ENCODE data around the gene VPS8. TPM values are rescaled to one million over a fixed set of nuclear protein-coding genes. Genes with fewer than 3 reads are reported as not detected.
"Not testable (repeated sequence)": the region's sequence is repeated elsewhere in the genome, so short reads cannot be mapped to it uniquely, and the experiment has no call there.

Gene VPS8
- polyA plus RNA-seq, 3 donors from 2014 or later: 16.0 to 20.8 (median 16.7) TPM

DNA sequence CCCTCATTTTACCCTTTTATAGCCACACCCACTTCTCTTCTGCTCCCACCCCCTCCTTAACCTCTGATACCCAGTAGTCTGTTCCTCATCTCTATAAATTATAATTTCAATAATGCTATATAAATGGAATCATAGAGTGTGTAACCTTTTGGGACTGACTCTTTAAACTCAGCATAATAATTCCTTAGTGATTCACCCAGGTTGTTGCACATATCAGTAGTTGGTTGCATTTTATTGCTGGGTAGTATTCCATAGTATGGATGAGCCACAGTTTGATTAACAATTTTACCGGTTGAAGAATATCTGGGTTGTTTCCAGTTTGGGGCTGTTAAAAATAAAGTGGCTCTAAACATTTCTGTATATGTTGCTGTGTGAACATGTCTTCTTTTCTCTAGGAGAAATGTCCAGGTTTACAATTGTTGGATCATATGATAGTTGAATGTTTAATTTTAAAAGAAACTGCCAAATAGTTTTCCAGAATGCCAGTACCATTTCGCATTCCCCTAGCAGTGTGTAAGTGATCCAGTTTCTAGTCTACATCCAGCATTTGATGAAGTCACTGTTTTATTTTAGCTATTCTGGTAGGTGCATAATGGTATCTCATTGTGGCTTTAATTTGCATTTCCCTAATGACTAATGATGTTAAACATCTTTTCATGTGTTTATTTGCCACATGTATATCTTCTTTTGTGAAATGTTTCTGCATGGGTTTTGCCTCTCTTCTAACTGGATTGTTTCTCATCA is 68.5 kb downstream of the VPS8 start:
- peaks cover 27 to 60% (median 35%) of the 10 kb centered on the region in 3 donors for H3K36me3 Mint-ChIP-seq
- no peaks in the 10 kb centered on the region for H3K4me1 Mint-ChIP-seq
- H3K9me3 Mint-ChIP-seq: no peaks in the 10 kb centered on the region
- no peak for DNase-seq
- no peak overlapping the region for H3K4me3 Mint-ChIP-seq
- no peak overlapping the region for H3K27ac Mint-ChIP-seq
- peaks cover 0 to 1% (median 0%) of the 10 kb centered on the region in 3 donors for H3K27me3 Mint-ChIP-seq (ENCODE audit: low read depth in 3 of 3)

- no peak for DNase-seq
- no peaks in the 10 kb centered on the region for H3K9me3 Mint-ChIP-seq
- peaks cover 27 to 51% (median 31%) of the 10 kb centered on the region in 3 donors for H3K36me3 Mint-ChIP-seq
- no peaks in the 10 kb centered on the region for H3K27me3 Mint-ChIP-seq (ENCODE audit: low read depth in 3 of 3)
- H3K27ac Mint-ChIP-seq: no peak overlapping the region
- no peaks in the 10 kb centered on the region for H3K4me1 Mint-ChIP-seq
- no peak overlapping the region for H3K4me3 Mint-ChIP-seq
These were observed 72.5 kb downstream of the VPS8 start for GRCh38 chr3:184884359-184885017.

DNA sequence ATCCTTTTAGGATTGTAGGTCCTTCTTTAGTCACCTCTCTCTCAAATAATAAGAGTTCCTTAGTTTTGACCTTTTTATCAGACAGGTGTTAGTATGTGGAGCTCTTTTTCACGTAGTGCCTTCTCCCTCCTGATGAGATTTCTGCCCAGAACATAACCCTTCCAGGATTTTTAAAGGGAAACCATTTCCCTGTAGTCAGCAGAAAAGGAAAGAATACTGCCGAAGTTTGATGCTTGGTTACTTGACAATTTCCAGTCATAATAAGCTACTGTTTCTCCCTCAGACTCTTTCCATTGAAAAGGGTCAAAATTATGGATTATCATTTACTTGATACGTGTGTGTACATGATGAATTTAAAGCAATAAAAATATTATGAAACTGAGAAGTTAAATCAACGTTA is 73.1 kb downstream of the VPS8 start:
- Mint-ChIP-seq H3K27ac (no peak overlapping the region), H3K36me3 (peaks cover 28 to 51% (median 32%) of the 10 kb centered on the region in 3 donors), H3K4me1 (no peaks in the 10 kb centered on the region), H3K27me3 (ENCODE audit: low read depth in 3 of 3) (no peaks in the 10 kb centered on the region), H3K9me3 (no peaks in the 10 kb centered on the region), H3K4me3 (no peak overlapping the region)
- DNase-seq: no peak

- DNase-seq: no peak
These were observed 75.6 kb downstream of the VPS8 start for GRCh38 chr3:184887574-184887973.

DNA sequence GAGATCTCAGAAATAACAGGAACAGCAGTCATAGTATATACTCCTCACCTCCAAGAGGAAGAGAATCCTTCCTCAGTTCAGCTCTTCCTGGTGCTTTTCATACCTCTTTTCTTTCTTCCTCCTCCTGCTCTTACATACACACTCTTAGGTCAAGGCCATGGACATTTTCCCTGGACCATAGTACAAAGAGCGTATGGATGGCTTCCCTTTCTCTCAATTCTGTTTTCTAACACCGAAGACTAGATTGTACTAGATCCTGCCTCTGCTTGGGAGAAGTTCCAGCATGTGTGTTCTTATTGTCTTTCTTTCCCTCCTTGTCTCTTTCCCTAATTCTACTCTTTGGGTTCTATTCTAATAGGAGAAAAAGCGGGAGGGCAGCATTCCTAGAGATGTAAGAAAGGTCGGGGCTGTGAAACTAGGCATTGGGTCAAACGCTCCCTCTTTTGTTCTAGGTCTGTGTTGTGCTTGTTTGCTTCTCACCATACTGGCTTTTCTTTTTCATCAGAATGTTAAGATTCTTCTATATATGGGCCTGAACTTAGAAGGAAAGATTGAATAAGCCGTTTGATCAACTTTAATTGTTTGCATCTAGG is 77.4 kb downstream of the VPS8 start:
- Mint-ChIP-seq H3K27ac (no peak overlapping the region), H3K27me3 (ENCODE audit: low read depth in 3 of 3) (no peaks in the 10 kb centered on the region), H3K4me1 (no peaks in the 10 kb centered on the region), H3K36me3 (peaks cover 6 to 26% (median 19%) of the 10 kb centered on the region in 3 donors), H3K4me3 (no peak overlapping the region), H3K9me3 (no peaks in the 10 kb centered on the region)
- no peak for DNase-seq

More at GRCh38 chr3:184887574-184887973, 75.6 kb downstream of the VPS8 start:
- H3K36me3 Mint-ChIP-seq: peaks cover 22 to 43% (median 33%) of the 10 kb centered on the region in 3 donors
- no peaks in the 10 kb centered on the region for H3K9me3 Mint-ChIP-seq
- H3K4me1 Mint-ChIP-seq: no peaks in the 10 kb centered on the region
- no peak overlapping the region for H3K4me3 Mint-ChIP-seq
- H3K27ac Mint-ChIP-seq: no peak overlapping the region
- H3K27me3 Mint-ChIP-seq (ENCODE audit: low read depth in 3 of 3): no peaks in the 10 kb centered on the region

GRCh38 chr3:184894051-184894450 is 82.1 kb downstream of the VPS8 start:
- Mint-ChIP-seq H3K4me3 (no peak overlapping the region), H3K27ac (no peak overlapping the region), H3K9me3 (no peaks in the 10 kb centered on the region), H3K27me3 (ENCODE audit: low read depth in 3 of 3) (no peaks in the 10 kb centered on the region), H3K36me3 (peaks cover 6 to 13% (median 8%) of the 10 kb centered on the region in 3 donors), H3K4me1 (no peaks in the 10 kb centered on the region)
- no peak for DNase-seq

DNA sequence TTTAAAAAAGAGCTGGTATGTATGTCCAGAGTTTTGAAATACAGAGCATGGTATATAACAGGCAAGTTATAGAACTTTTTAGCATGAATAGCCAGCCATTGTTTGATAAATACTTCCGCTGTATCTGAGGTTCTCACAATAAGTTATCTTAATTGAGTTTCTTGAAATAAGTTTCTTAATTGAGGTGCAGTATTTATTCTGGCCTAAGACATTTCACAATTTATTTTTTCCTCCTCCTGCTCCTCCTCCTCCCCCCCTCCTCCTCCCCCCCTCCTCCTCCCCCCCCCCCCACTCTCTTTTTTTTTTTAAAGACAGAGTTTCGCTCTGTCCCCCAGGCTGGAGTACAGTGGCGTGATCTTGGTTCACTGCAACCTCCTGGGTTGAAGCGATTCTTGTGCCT is 83.4 kb downstream of the VPS8 start:
- no peaks in the 10 kb centered on the region for H3K27me3 Mint-ChIP-seq (ENCODE audit: low read depth in 3 of 3)
- no peaks in the 10 kb centered on the region for H3K4me1 Mint-ChIP-seq
- no peak for DNase-seq

DNA sequence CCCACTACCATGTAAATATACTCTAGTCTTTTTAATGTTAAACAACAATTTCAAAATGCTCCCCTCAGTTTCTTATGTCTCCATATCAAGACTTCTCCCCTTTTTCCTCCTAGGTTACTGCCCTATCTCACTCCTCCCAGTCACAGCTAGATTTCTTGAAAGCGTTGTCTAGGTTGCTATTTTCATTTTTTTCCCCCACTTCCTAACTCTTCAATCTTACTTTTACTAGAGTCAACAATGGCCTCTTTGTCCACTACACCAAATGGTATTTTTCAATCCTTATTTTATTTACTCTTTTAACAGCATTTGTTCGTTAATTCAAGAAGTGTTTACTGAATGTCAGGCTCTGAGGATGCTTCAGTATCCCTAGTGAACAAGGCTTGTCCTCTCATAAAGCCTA is 84.4 kb downstream of the VPS8 start:
- H3K36me3 Mint-ChIP-seq: peaks cover 4 to 11% (median 7%) of the 10 kb centered on the region in 3 donors
- H3K4me1 Mint-ChIP-seq: no peaks in the 10 kb centered on the region
- H3K27ac Mint-ChIP-seq: no peak overlapping the region
- no peaks in the 10 kb centered on the region for H3K27me3 Mint-ChIP-seq (ENCODE audit: low read depth in 3 of 3)
- no peak for DNase-seq
- H3K9me3 Mint-ChIP-seq: no peaks in the 10 kb centered on the region
- H3K4me3 Mint-ChIP-seq: no peak overlapping the region

More for the DNA sequence above, 83.4 kb downstream of the VPS8 start:
- Mint-ChIP-seq H3K4me3 (no peak overlapping the region), H3K36me3 (peaks cover 4 to 11% (median 7%) of the 10 kb centered on the region in 3 donors), H3K9me3 (no peaks in the 10 kb centered on the region), H3K27ac (no peak overlapping the region)

- Mint-ChIP-seq H3K4me1 (no peaks in the 10 kb centered on the region), H3K36me3 (peaks cover 19 to 26% (median 21%) of the 10 kb centered on the region in 3 donors), H3K9me3 (no peaks in the 10 kb centered on the region), H3K4me3 (no peak overlapping the region), H3K27ac (no peak overlapping the region), H3K27me3 (ENCODE audit: low read depth in 3 of 3) (no peaks in the 10 kb centered on the region)
- no peak for DNase-seq
These were observed 88.1 kb downstream of the VPS8 start for GRCh38 chr3:184899953-184900595.

DNA sequence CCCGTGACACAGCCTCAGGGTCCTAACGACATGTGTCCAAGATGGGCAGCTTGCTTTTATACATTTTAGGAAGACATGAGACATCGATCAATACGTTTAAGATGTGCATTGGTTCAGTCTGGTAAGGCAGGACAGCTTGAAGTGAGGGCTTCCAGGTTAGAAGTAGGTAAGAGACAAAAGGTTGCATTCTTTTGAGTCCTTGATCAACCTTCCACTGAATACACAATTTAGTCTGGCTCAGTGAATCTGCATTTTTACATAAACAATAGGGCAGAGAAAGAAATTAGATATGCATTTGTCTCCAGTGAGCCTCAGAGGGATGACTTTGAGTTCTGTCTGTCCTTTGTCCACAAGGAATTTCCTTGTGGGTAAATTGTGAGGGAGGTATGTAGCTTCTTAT is 95.1 kb downstream of the VPS8 start:
- H3K9me3 Mint-ChIP-seq; H3K27ac Mint-ChIP-seq; DNase-seq; H3K4me1 Mint-ChIP-seq; H3K27me3 Mint-ChIP-seq (ENCODE audit: low read depth in 3 of 3); H3K4me3 Mint-ChIP-seq: not testable (repeated sequence)
- H3K36me3 Mint-ChIP-seq: peaks cover 32 to 55% (median 52%) of the 10 kb centered on the region in 3 donors

DNA sequence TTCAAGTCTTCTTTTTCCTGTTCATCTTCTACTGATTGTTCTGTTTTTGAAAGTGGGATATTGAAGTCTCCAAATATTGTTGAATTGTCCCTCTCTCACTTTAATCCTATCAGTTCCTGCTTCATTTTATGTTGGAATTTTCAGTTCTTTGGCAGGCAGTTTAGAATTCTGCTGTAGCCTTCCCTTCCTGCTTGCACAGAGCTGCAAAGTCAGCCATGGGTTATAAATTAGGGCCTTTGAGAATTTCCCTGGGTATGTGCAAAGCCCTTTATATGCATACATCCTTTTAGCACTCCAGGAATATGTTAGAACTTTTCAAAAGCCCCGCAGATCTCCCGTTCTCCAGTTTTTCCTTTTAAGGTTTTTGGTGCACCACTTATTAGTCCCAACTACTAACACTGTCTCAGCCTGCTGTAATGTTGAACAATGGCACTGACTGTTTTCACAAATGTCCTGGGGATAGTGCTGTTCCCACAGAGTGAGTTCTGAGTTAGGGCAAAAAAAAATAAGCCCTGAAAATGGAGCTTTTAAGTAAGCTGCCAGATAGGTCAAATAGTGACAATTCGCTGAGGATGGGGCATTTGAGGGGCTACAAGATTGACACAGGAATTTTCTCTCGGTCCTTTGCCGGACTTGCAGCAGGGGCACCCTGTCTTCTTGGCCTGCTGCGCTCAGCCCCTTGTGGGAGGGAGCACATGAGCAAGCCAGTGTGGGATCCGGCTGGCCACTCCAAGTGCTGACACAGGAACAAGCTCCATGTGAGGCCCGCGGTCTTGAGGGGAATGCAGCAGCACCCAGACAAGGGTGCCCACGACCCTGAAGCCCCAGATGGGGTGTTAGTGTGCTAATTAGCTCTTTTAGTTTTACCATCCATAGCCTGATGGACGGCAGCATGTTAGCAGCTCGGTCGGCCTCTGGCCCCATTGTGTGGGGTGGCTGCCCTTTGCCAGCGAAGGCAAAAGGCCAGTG is 96.0 kb downstream of the VPS8 start:
- H3K9me3 Mint-ChIP-seq: no peaks in the 10 kb centered on the region
- H3K36me3 Mint-ChIP-seq: peaks cover 35 to 61% (median 53%) of the 10 kb centered on the region in 3 donors
- no peaks in the 10 kb centered on the region for H3K27me3 Mint-ChIP-seq (ENCODE audit: low read depth in 3 of 3)
- H3K27ac Mint-ChIP-seq: no peak overlapping the region
- no peak overlapping the region for H3K4me3 Mint-ChIP-seq
- H3K4me1 Mint-ChIP-seq: no peaks in the 10 kb centered on the region
- DNase-seq: no peak

DNA sequence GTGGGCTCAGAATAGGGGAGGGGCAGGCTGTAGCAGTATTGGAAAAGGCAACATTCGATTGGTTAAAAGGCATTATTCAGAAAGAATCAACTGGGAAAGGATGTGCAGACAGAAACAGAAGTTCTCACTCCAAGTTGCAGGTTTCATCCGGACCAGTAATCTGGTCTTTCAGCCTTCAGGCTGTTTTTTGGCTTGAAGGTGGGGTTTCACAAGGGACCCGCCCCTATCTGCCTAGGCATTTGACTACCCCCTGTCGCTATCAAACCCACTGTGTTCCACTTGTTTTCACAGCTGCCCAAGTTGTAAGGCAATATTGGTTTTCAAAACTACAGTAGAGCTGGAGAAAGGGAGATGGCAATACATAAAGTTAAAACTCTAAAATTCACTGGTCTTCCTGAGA is 96.9 kb downstream of the VPS8 start:
- Mint-ChIP-seq H3K27me3 (ENCODE audit: low read depth in 3 of 3) (no peaks in the 10 kb centered on the region), H3K4me3 (no peak overlapping the region), H3K9me3 (no peaks in the 10 kb centered on the region), H3K36me3 (peaks cover 33 to 59% (median 46%) of the 10 kb centered on the region in 3 donors), H3K27ac (no peak overlapping the region), H3K4me1 (no peaks in the 10 kb centered on the region)
- no peak for DNase-seq

DNA sequence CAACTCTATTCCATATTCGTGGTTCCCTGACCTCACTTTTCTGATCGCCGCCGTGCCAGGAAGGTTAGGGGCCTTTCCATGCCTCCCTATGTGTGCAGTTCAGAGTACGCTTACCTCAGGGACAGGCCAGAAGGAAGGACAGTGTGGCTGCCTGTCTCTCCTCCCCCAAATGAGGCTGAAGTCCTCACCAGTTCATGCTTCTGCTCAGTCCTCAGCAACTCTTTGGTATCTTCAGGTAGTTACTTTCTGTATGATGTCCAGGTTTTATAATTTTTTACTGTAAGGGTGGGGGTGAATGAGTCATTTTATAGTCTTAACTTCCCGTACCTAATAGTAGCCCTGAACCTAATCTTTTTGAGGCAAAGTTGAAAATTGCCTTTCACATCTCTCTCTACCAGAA is 98.7 kb downstream of the VPS8 start:
- no peaks in the 10 kb centered on the region for H3K27me3 Mint-ChIP-seq (ENCODE audit: low read depth in 3 of 3)
- no peaks in the 10 kb centered on the region for H3K9me3 Mint-ChIP-seq
- H3K4me1 Mint-ChIP-seq: no peaks in the 10 kb centered on the region
- H3K36me3 Mint-ChIP-seq: peaks cover 25 to 55% (median 38%) of the 10 kb centered on the region in 3 donors
- no peak overlapping the region for H3K27ac Mint-ChIP-seq
- no peak overlapping the region for H3K4me3 Mint-ChIP-seq
- no peak for DNase-seq

Measured in immature natural killer cell (primary cell).